ENCODE results near the gene GYPB. TPM values are rescaled to one million over a fixed set of nuclear protein-coding genes. Genes with fewer than 3 reads are reported as not detected.
"Not testable (repeated sequence)": the region's sequence is repeated elsewhere in the genome, so short reads cannot be mapped to it uniquely, and the experiment has no call there.

Gene GYPB
- total RNA-seq = not detected

- not testable (repeated sequence) for H3K4me3 ChIP-seq, H3K9me3 ChIP-seq, H3K36me3 ChIP-seq, H3K4me1 ChIP-seq, H3K27me3 ChIP-seq, ATAC-seq, H3K27ac ChIP-seq
- WGBS, 2 donors (ENCODE audit: low coverage in 1 of 2) = 60 to 86% methylated on average over 1 to 2 of the region's 3 CpGs
Observed at GRCh38 chr4:144019277-144019676, at the start of gene GYPB. GYPB (minus strand) TSS chr4:144019380; CDS start chr4:144019287, 93 bp downstream.

DNA sequence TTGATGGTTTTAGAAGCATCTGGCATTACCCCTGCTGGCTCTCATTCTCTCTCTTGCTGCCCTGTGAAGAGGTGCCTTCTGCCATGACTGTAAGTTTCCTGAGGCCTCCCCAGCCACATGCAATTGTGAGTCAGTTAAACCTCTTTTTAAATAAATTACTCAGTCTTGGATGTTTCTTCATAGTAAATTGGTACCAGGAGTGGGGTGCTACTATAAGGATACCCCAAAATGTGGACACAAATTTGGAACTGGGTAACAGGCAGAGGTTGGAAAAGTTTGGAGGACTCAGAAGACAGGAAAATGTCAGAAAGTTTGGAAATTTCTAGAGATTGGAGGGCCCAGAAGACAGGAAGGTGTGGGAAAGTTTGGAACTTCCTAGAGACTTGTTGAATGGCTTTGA is 42.4 kb upstream of the GYPB start:
- not testable (repeated sequence) for H3K27ac ChIP-seq, H3K4me1 ChIP-seq, ATAC-seq, H3K27me3 ChIP-seq, H3K4me3 ChIP-seq, H3K36me3 ChIP-seq
- peaks cover 0 to 22% (median 0%) of the 10 kb centered on the region in 3 donors for H3K9me3 ChIP-seq

- peaks cover 0 to 22% (median 0%) of the 10 kb centered on the region in 3 donors for H3K9me3 ChIP-seq
- 61 to 63% methylated on average over 2 of the region's 3 CpGs for whole genome bisulfite sequencing, 2 donors (ENCODE audit: low coverage in 1 of 2)
- H3K36me3 ChIP-seq, H3K27me3 ChIP-seq, H3K4me3 ChIP-seq, H3K27ac ChIP-seq, H3K4me1 ChIP-seq, ATAC-seq: not testable (repeated sequence)
Observed at GRCh38 chr4:144060234-144060859, 41.2 kb upstream of the GYPB start.

DNA sequence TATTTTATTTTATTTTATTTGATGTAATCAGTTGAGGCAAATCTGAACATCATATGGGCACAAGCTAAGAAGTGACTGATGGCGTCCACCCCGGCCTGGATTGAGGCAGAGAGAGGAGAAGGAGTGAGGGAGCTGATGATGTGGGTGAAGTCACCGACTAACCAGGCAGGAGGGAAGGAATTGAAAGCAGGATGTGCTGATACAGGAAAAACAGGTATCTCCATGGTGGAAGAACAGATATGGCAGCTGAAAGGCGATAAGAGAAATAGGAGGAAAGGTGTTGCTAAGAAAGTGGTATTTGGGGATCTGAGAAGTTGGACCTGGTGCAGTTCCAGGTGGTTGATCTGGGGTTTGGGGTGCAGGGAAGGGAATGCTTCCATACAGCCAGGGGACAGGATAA is 37.6 kb upstream of the GYPB start:
- H3K9me3 ChIP-seq = peaks cover 0 to 12% (median 0%) of the 10 kb centered on the region in 3 donors
- no peak for TF ChIP-seq CTCF (IDR thresholded peaks at IDR 0.05)
- TF ChIP-seq POLR2AphosphoS5 (IDR thresholded peaks at IDR 0.05) = no peak
- TF ChIP-seq EP300 (IDR thresholded peaks at IDR 0.05) = no peak
- no peak for TF ChIP-seq POLR2A (IDR thresholded peaks at IDR 0.05)
- no peaks in the 10 kb centered on the region for H3K27me3 ChIP-seq
- ATAC-seq = no peak
- H3K27ac ChIP-seq = no peak overlapping the region
- 97 to 100% methylated on average over 1 to 4 of the region's 4 CpGs for WGBS, 2 donors (ENCODE audit: low coverage in 1 of 2)
- no peaks in the 10 kb centered on the region for H3K36me3 ChIP-seq
- H3K4me3 ChIP-seq = no peak overlapping the region
- no peaks in the 10 kb centered on the region for H3K4me1 ChIP-seq

DNA sequence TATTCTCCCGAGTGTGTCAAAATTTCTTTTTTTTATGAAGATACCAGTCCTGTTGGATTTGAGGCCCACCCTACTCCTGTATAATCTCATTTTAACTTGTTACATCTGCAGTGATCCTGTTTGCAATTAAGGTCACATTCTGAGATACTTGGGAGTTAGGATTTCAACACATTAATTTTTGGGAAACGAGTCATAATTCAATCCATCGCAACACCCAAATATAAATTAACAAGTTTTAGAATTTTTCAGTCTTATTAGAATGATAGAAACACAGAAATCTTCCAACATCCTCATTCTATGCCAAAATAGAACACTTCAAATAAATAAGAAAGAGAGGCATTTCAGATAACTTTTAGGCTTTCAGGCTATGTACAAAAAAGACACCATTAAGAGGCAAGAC is 36.2 kb upstream of the GYPB start:
- not testable (repeated sequence) for H3K27me3 ChIP-seq, H3K4me3 ChIP-seq, H3K9me3 ChIP-seq, ATAC-seq, H3K4me1 ChIP-seq, H3K27ac ChIP-seq, H3K36me3 ChIP-seq
- WGBS, 2 donors (ENCODE audit: low coverage in 1 of 2) = 87 to 94% methylated on average over 3 of the region's 3 CpGs

DNA sequence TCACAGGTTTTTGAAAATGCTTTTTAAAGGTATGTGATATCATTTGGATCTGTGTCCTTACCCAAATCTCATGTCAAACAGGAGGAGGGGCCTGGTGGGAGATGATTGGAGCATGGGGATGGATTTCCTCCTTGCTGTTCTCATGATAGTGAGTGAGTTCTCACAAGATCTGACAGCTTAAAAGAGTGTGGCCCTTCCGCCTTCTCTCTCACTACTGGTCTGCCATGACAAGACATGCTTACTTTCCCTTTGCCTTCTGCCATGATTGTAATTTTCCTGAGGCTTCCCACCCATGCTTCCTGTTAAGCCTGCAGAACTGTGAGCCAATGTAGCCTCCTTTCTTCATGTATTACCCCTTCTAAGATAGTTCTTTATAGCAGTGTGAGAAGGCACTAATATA is 32.3 kb upstream of the GYPB start:
- WGBS, 2 donors (ENCODE audit: low coverage in 1 of 2) = 89% methylated on average over 1 of the region's 1 CpG; no CpG with 5 or more reads in 1 of the 2 donors
- not testable (repeated sequence) for H3K36me3 ChIP-seq, H3K27ac ChIP-seq, H3K27me3 ChIP-seq, H3K4me3 ChIP-seq, H3K4me1 ChIP-seq, ATAC-seq, H3K9me3 ChIP-seq

DNA sequence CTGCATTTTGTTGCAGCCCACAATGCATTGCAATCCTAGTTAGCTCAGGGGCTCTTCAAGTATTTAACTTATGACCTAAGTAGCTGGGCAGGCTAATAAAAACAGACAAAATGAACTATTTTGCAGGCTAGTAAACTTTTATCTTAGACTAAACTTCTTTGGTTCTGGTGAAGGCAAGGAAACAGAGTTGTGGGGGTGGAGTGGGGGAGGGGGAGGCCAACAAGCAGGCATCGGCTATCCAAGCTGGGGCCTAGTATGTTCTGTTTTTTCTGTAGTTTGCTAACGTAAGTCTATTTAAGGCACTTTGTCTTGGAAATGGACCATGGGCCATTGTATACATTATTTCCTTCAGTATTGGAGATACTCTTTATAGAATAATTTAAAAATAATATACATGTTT is 31.5 kb upstream of the GYPB start:
- not testable (repeated sequence) for H3K27me3 ChIP-seq, ATAC-seq, H3K36me3 ChIP-seq, H3K4me1 ChIP-seq, H3K27ac ChIP-seq, H3K4me3 ChIP-seq, H3K9me3 ChIP-seq
- 47 to 67% methylated on average over 2 of the region's 2 CpGs for WGBS, 2 donors (ENCODE audit: low coverage in 1 of 2)

DNA sequence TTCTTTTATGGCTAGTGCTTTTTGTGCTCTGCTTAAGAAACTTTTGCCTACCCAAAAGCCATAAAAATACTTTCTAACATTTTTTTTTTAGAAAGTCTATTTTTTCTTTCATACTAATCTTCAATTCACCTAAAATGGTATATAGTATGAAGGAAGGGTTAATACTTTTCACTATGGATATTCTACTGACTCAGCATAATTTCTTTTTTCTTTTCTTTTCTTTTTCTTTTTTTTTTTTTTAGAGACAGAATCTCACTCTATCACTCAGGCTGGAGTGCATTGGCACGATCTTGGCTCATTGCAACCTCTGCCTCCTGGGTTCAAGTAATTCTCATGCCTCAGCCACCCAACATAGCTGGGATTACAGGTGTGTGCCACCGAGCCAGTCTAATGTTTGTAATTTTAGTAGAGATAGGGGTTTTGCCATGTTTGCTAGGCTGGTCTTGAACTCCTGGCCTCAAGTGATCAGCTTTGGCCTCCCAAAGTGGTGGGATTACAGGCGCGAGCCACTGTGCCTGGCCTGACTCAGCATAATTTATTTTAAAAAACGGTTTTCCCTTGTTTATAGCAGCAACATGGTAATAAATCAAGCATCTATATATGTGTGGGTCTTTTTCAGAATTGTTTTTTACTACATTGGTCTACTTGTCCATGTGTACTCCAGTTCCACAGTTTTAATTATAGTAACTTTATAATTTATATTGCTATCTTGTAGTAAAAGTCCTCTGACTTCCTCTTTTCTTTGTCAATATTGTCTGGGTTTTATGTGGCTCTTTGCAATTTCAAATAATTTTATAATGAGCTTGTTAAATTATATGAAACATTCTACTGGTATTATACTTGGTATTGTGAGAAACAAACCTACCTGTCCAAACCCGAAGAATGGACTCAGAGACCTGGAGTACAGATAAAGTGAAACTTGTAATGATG is 30.6 kb upstream of the GYPB start:
- 70 to 71% methylated on average over 5 of the region's 6 CpGs for WGBS, 2 donors (ENCODE audit: low coverage in 1 of 2)
- not testable (repeated sequence) for H3K9me3 ChIP-seq, H3K36me3 ChIP-seq, H3K4me3 ChIP-seq, H3K27ac ChIP-seq, H3K27me3 ChIP-seq, H3K4me1 ChIP-seq, ATAC-seq

DNA sequence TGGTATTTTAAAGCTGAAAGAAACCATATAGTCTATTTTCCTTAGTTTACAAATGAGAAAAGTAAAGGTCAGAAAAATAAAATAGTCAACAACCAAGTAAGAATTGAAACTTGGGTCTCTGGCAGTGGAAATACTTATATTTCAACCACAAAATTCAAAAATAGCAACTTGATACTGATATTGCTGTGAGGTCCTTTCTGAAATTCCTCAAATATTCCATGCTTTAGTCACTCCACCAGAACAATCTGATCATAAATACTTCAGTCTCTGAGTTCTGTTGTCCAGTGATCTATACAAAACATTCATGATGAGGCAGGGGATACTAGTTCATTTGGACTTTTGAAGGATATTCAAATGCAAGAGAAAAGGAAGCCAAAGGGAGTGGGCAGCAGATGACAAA is 25.8 kb upstream of the GYPB start:
- H3K36me3 ChIP-seq, H3K4me1 ChIP-seq, H3K9me3 ChIP-seq, H3K27ac ChIP-seq, ATAC-seq, H3K4me3 ChIP-seq, H3K27me3 ChIP-seq: not testable (repeated sequence)

DNA sequence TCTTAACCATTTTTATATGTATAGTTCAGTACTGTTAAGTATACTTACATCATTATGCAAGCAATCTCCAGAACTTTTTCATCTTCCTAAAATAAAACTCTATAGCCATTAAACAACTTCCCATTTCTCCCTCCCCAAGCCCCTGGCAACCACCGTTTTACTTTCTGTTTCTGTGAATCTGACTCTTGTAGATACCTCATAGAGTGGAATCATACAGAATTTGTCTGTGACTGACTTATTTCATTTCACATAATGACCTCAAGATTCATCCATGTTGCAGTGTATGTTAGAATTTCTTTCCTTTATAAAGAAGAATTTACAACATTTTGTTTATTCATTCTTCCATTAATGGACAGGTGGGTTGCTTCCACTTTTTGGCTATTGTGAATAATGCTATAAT is 13.4 kb upstream of the GYPB start:
- not testable (repeated sequence) for ATAC-seq

GRCh38 chr4:144031875-144032274 is 12.7 kb upstream of the GYPB start:
- not testable (repeated sequence) for H3K36me3 ChIP-seq, H3K4me3 ChIP-seq, H3K27ac ChIP-seq, H3K9me3 ChIP-seq, H3K4me1 ChIP-seq, H3K27me3 ChIP-seq, ATAC-seq
- WGBS, 2 donors (ENCODE audit: low coverage in 1 of 2) = 73 to 96% methylated on average over 4 of the region's 4 CpGs

More for the DNA sequence above, 13.4 kb upstream of the GYPB start:
- H3K36me3 ChIP-seq, H3K27ac ChIP-seq, H3K4me3 ChIP-seq, H3K9me3 ChIP-seq, H3K4me1 ChIP-seq, H3K27me3 ChIP-seq: not testable (repeated sequence)
- 47 to 63% methylated on average over 1 of the region's 1 CpG for WGBS, 2 donors (ENCODE audit: low coverage in 1 of 2)

GRCh38 chr4:144031369-144031768 is 12.2 kb upstream of the GYPB start:
- H3K9me3 ChIP-seq, H3K36me3 ChIP-seq, H3K4me1 ChIP-seq, H3K4me3 ChIP-seq, H3K27ac ChIP-seq, H3K27me3 ChIP-seq, ATAC-seq: not testable (repeated sequence)
- 84% methylated on average over 3 of the region's 3 CpGs; no CpG with 5 or more reads in 1 of the 2 donors for WGBS, 2 donors (ENCODE audit: low coverage in 1 of 2)

All from gastroesophageal sphincter (tissue), 4 donors.